ENCODE measurements around the gene RSPH1.

- TF ChIP-seq, protein P1, sequence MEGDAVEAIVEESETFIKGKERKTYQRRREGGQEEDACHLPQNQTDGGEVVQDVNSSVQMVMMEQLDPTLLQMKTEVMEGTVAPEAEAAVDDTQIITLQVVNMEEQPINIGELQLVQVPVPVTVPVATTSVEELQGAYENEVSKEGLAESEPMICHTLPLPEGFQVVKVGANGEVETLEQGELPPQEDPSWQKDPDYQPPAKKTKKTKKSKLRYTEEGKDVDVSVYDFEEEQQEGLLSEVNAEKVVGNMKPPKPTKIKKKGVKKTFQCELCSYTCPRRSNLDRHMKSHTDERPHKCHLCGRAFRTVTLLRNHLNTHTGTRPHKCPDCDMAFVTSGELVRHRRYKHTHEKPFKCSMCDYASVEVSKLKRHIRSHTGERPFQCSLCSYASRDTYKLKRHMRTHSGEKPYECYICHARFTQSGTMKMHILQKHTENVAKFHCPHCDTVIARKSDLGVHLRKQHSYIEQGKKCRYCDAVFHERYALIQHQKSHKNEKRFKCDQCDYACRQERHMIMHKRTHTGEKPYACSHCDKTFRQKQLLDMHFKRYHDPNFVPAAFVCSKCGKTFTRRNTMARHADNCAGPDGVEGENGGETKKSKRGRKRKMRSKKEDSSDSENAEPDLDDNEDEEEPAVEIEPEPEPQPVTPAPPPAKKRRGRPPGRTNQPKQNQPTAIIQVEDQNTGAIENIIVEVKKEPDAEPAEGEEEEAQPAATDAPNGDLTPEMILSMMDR (IDR thresholded peaks at IDR 0.05; ENCODE audit: borderline replicate concordance, extremely low read depth, low read length, poor library complexity, severe bottlenecking): no peak
- no peak for TF ChIP-seq EZH2 (IDR thresholded peaks at IDR 0.05; ENCODE audit: borderline replicate concordance, low read depth, low read length, severe bottlenecking)
Observed at GRCh38 chr21:42460391-42461184, 35.4 kb downstream of the RSPH1 start.
